Measurements from ENCODE around the gene CDAN1.

GRCh38 chr15:42687740-42688139 lies 49.2 kb downstream of the CDAN1 start:
- TF ChIP-seq HNF4G (IDR thresholded peaks at IDR 0.05), result no peak
- TF ChIP-seq, protein P1, sequence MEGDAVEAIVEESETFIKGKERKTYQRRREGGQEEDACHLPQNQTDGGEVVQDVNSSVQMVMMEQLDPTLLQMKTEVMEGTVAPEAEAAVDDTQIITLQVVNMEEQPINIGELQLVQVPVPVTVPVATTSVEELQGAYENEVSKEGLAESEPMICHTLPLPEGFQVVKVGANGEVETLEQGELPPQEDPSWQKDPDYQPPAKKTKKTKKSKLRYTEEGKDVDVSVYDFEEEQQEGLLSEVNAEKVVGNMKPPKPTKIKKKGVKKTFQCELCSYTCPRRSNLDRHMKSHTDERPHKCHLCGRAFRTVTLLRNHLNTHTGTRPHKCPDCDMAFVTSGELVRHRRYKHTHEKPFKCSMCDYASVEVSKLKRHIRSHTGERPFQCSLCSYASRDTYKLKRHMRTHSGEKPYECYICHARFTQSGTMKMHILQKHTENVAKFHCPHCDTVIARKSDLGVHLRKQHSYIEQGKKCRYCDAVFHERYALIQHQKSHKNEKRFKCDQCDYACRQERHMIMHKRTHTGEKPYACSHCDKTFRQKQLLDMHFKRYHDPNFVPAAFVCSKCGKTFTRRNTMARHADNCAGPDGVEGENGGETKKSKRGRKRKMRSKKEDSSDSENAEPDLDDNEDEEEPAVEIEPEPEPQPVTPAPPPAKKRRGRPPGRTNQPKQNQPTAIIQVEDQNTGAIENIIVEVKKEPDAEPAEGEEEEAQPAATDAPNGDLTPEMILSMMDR (IDR thresholded peaks at IDR 0.05; ENCODE audit: low read depth, low read length, missing input control), result no peak
- TF ChIP-seq, protein P2, sequence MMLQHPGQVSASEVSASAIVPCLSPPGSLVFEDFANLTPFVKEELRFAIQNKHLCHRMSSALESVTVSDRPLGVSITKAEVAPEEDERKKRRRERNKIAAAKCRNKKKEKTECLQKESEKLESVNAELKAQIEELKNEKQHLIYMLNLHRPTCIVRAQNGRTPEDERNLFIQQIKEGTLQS (IDR thresholded peaks at IDR 0.05), result no peak
- TF ChIP-seq, protein P3, sequence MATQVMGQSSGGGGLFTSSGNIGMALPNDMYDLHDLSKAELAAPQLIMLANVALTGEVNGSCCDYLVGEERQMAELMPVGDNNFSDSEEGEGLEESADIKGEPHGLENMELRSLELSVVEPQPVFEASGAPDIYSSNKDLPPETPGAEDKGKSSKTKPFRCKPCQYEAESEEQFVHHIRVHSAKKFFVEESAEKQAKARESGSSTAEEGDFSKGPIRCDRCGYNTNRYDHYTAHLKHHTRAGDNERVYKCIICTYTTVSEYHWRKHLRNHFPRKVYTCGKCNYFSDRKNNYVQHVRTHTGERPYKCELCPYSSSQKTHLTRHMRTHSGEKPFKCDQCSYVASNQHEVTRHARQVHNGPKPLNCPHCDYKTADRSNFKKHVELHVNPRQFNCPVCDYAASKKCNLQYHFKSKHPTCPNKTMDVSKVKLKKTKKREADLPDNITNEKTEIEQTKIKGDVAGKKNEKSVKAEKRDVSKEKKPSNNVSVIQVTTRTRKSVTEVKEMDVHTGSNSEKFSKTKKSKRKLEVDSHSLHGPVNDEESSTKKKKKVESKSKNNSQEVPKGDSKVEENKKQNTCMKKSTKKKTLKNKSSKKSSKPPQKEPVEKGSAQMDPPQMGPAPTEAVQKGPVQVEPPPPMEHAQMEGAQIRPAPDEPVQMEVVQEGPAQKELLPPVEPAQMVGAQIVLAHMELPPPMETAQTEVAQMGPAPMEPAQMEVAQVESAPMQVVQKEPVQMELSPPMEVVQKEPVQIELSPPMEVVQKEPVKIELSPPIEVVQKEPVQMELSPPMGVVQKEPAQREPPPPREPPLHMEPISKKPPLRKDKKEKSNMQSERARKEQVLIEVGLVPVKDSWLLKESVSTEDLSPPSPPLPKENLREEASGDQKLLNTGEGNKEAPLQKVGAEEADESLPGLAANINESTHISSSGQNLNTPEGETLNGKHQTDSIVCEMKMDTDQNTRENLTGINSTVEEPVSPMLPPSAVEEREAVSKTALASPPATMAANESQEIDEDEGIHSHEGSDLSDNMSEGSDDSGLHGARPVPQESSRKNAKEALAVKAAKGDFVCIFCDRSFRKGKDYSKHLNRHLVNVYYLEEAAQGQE (IDR thresholded peaks at IDR 0.05), result no peak
- no peak for TF ChIP-seq YY1 (IDR thresholded peaks at IDR 0.05)
- TF ChIP-seq FOXA1 (IDR thresholded peaks at IDR 0.05), result no peak
- no peak for TF ChIP-seq RXRA (IDR thresholded peaks at IDR 0.05)
- TF ChIP-seq RAD21 (IDR thresholded peaks at IDR 0.05), result no peak
- TF ChIP-seq, protein P4, sequence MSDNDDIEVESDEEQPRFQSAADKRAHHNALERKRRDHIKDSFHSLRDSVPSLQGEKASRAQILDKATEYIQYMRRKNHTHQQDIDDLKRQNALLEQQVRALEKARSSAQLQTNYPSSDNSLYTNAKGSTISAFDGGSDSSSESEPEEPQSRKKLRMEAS (IDR thresholded peaks at IDR 0.05), result no peak
- TF ChIP-seq TAF1 (conservative IDR thresholded peaks at IDR 0.05), result no peak
- no peak for TF ChIP-seq JUND (IDR thresholded peaks at IDR 0.05)
- TF ChIP-seq SP1 (IDR thresholded peaks at IDR 0.05), result no peak

Data from liver (tissue), 3 donors.